Measurements from ENCODE around the gene TMEM259. TPM values are rescaled to one million over a fixed set of nuclear protein-coding genes. Genes with fewer than 3 reads are reported as not detected.

Gene TMEM259
- total RNA-seq, 2 donors from 2014 or later, result 142 to 306 TPM

DNA sequence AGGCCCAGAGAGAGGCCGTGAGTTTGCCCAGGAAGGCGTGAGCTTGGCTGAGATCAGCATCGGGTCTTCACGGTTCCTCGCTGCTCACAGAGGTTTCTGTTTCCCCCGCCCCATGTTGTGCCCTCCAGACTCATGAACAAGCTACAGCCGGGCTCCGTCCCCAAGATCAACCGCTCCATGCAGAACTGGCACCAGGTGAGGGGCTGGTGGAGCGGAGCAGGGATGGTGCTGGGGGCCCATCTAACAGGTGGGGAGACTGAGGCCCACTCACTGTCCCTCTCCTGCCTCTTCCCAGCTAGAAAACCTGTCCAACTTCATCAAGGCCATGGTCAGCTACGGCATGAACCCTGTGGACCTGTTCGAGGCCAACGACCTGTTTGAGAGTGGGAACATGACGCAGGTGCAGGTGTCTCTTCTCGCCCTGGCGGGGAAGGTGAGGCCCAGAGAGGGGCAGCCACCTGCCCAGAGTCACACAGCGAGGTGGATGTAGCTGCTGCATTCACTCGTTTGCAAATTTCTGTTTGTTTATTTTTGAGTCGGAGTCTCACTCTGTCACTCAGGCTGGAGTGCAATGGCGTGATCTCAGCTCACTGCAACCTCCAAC, 11.4 kb upstream of the TMEM259 start:
- H3K36me3 ChIP-seq (replicated peaks in 1 of 2; ENCODE audit: insufficient read depth in 1 of 2, low read depth in 2 of 2), result peaks cover 0 to 5% of the 10 kb centered on the region in 2 donors
- 80 to 81% methylated on average over 17 to 19 of the region's 20 CpGs for WGBS, 2 donors
- ATAC-seq (no peak), DNase-seq (no peak)
- TF ChIP-seq, protein P1, sequence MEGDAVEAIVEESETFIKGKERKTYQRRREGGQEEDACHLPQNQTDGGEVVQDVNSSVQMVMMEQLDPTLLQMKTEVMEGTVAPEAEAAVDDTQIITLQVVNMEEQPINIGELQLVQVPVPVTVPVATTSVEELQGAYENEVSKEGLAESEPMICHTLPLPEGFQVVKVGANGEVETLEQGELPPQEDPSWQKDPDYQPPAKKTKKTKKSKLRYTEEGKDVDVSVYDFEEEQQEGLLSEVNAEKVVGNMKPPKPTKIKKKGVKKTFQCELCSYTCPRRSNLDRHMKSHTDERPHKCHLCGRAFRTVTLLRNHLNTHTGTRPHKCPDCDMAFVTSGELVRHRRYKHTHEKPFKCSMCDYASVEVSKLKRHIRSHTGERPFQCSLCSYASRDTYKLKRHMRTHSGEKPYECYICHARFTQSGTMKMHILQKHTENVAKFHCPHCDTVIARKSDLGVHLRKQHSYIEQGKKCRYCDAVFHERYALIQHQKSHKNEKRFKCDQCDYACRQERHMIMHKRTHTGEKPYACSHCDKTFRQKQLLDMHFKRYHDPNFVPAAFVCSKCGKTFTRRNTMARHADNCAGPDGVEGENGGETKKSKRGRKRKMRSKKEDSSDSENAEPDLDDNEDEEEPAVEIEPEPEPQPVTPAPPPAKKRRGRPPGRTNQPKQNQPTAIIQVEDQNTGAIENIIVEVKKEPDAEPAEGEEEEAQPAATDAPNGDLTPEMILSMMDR (IDR thresholded peaks at IDR 0.05), result no peak
- TF ChIP-seq POLR2A (IDR thresholded peaks at IDR 0.05), result no peak
- no peak overlapping the region for H3K4me3 ChIP-seq
- no peaks in the 10 kb centered on the region for H3K9me3 ChIP-seq
- no peak overlapping the region for H3K27ac ChIP-seq
- peaks cover 19% of the 10 kb centered on the region for H3K4me1 ChIP-seq
- intact Hi-C loops (cut with DNase I), result no loop called here
- H3K27me3 ChIP-seq, result no peaks in the 10 kb centered on the region

DNA sequence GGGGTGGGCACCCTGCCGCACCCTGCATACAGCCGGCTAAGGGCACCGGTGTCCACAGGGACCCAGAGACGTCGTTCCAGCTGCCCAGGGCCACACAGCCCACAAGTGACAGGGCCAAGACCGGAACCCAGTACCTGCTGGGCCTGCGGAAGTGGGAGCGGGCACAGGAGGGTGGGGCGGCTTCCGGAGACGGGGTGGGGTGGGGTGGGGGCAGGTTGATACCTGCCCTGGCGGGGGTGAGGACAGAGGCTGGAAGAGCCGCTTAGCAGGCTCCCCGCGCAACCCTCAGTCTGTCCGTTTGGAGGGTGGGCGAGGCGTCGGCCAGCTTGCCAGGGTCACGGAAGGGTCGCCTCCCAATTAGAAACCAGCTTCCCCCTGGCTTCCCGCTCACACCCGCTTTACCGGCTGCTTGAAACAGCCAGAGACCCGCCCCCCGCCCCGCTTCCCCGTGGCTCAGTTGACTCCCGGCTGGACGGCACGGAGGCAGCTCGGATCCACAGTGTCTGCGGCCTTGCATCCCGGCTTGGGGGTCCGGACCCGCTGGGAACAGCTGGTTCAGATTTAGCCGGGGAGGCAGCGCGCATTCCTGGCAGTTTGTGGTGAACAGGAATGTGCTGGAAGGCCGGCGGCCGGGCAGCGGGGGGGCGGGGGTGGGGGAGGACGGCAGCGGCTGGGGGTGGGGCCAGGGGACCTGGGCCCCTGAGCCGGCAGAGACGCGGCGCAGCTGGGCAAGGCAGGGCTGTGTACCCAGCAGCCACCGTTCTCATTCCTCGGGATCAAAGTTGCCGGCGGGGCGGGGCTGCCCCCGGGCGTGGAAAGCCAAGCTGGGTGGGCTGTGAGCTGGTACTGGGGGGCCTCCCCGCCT, 7.4 kb upstream of the TMEM259 start:
- Histone ChIP-seq H3K27me3 (no peaks in the 10 kb centered on the region), H3K4me3 (peak overlapping the region; percentile 49 to 78), H3K27ac (peak overlapping the region; percentile 83 to 94 (median 90)), H3K36me3 (replicated peaks in 1 of 2; ENCODE audit: insufficient read depth in 1 of 2, low read depth in 2 of 2) (peaks cover 0 to 5% of the 10 kb centered on the region in 2 donors), H3K4me1 (peaks cover 32% of the 10 kb centered on the region), H3K9me3 (no peaks in the 10 kb centered on the region)
- peak; percentile 73 for ATAC-seq
- 1% methylated on average over 57 of the region's 58 CpGs; no CpG with 5 or more reads in 1 of the 2 donors for WGBS, 2 donors
- TF ChIP-seq, protein P1 (IDR thresholded peaks at IDR 0.05), result no peak
- TF ChIP-seq POLR2A (IDR thresholded peaks at IDR 0.05), result peak in 2 of 3 donors; percentile 58 to 62
- intact Hi-C loops (cut with DNase I), result no loop called here
- peak; percentile 74 to 85 (median 81) for DNase-seq

DNA sequence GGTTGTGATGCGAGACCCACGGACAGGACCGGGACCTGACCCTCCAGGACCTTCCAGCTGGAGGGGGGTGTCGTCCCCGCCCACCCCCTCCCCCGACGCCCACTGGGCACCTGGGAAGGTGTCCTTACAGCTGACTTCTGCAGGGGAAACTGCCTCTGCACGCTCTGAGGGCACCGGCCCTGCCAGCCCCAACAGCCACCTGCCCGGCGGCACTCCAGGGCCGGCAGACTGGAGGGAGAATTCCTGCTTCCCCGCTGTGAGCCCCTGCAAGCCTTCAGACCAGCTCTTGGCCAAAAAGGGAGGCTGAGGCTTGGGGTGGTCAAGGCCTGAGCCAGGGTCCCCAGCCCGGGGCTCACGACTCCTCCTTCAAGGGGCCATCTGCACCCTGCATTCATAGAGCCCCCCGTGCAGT, 6.7 kb upstream of the TMEM259 start:
- intact Hi-C loops (cut with DNase I), result no loop called here
- H3K4me3 ChIP-seq, result peak overlapping the region; percentile 49 to 78
- no peak for ATAC-seq
- peaks cover 34% of the 10 kb centered on the region for H3K4me1 ChIP-seq
- H3K36me3 ChIP-seq (replicated peaks in 1 of 2; ENCODE audit: insufficient read depth in 1 of 2, low read depth in 2 of 2), result peaks cover 0 to 5% of the 10 kb centered on the region in 2 donors
- H3K27ac ChIP-seq, result peak overlapping the region; percentile 83 to 94 (median 90)
- H3K27me3 ChIP-seq, result no peaks in the 10 kb centered on the region
- TF ChIP-seq POLR2A (IDR thresholded peaks at IDR 0.05), result no peak
- TF ChIP-seq, protein P1 (IDR thresholded peaks at IDR 0.05), result no peak
- WGBS, 2 donors, result 0 to 5% methylated on average over 2 to 16 of the region's 16 CpGs
- DNase-seq, result peak in 1 of 4 donors; percentile 32
- H3K9me3 ChIP-seq, result no peaks in the 10 kb centered on the region

DNA sequence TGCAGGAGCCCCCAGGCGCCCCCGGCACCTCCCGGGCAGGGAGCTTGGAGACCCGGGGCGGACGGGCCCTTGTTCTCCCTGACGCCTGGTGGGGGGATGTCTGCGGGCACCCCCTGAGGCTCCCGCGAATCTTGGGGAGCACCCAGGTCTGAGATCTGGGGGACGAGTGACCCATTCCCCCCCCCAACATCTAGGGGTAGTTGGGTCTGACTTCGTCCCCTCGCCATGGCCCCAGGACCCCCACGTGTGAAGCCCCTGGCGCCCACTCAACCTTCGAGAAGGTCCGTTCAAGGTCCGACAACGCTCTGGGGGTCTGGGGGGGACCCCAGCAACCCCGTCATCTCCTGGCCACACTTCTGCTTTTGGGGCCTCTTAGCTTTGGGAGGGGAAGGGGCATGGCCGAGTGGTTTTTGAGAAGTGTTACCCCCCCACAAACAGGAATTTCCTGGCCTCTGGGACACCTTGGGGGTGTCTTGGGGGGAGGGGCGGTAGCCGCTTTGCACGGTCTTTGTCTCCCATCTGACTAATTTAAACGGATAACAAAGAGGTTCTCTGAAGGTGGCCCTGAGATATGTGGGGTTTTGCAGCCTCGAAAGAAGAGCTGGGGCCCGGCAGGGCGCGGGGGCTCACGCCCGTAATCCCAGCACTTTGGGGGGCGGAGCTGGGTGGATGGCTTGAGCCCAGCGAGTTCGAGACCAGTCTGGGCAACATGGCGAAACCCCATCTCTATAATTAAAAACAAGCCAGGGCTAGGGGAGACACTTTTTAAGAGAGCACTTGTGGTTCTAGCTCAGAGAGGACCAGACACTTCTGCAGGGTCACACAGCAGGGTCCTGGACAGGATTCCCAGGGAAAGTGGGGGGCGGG, 6.1 kb upstream of the TMEM259 start:
- no peak for ATAC-seq
- H3K36me3 ChIP-seq (replicated peaks in 1 of 2; ENCODE audit: insufficient read depth in 1 of 2, low read depth in 2 of 2), result no peaks in the 10 kb centered on the region
- peak overlapping the region; percentile 83 to 94 (median 90) for H3K27ac ChIP-seq
- TF ChIP-seq, protein P1 (IDR thresholded peaks at IDR 0.05), result no peak
- TF ChIP-seq POLR2A (IDR thresholded peaks at IDR 0.05), result no peak
- H3K4me1 ChIP-seq, result peaks cover 39% of the 10 kb centered on the region
- intact Hi-C loops (cut with DNase I), result no loop called here
- DNase-seq, result peak in 1 of 4 donors; percentile 38
- 1% methylated on average over 16 to 36 of the region's 36 CpGs for WGBS, 2 donors
- H3K9me3 ChIP-seq, result no peaks in the 10 kb centered on the region
- H3K4me3 ChIP-seq, result peak overlapping the region; percentile 49 to 78
- H3K27me3 ChIP-seq, result no peaks in the 10 kb centered on the region

Data from body of pancreas (tissue), 4 donors.